ENCODE results near the gene NRXN3.

The NRXN3 gene

GRCh38 chr14:79299162-79299561 lies 1129.0 kb downstream of the NRXN3 start:
- Histone ChIP-seq H3K27ac (ENCODE audit: low read depth, low read length) (no peak overlapping the region), H3K9me3 (ENCODE audit: insufficient read depth, low read length) (no peaks in the 10 kb centered on the region), H3K27me3 (ENCODE audit: low read length) (no peaks in the 10 kb centered on the region), H3K9me2 (replicated peaks; ENCODE audit: insufficient read depth, low read length) (no peaks in the 10 kb centered on the region), H2AFZ (ENCODE audit: low read depth, low read length, severe bottlenecking) (no peak overlapping the region), H3K36me3 (ENCODE audit: low read length) (no peaks in the 10 kb centered on the region), H3K4me3 (ENCODE audit: insufficient read depth, low read length, poor library complexity, severe bottlenecking) (no peak overlapping the region), H3K9ac (ENCODE audit: low read length) (no peak overlapping the region), H3F3A (ENCODE audit: insufficient read depth) (no peaks in the 10 kb centered on the region), H4K20me1 (ENCODE audit: low read depth, low read length) (no peaks in the 10 kb centered on the region), H3K4me2 (ENCODE audit: low read depth, low read length, poor library complexity, severe bottlenecking) (no peak overlapping the region), H3K79me2 (ENCODE audit: insufficient read depth, low read length) (no peaks in the 10 kb centered on the region)
- TF ChIP-seq CTCF (IDR thresholded peaks at IDR 0.05; ENCODE audit: insufficient read depth, low read length, poor library complexity, severe bottlenecking) (no peak), EZH2phosphoT487 (conservative IDR thresholded peaks at IDR 0.05; ENCODE audit: low read length) (no peak)

- no peak for TF ChIP-seq CTCF (IDR thresholded peaks at IDR 0.05; ENCODE audit: insufficient read depth, low read length, poor library complexity, severe bottlenecking)
- H3K27ac ChIP-seq (ENCODE audit: low read depth, low read length), result no peak overlapping the region
- H3K79me2 ChIP-seq (ENCODE audit: insufficient read depth, low read length), result no peaks in the 10 kb centered on the region
- H3K9me2 ChIP-seq (replicated peaks; ENCODE audit: insufficient read depth, low read length), result no peaks in the 10 kb centered on the region
- H3K27me3 ChIP-seq (ENCODE audit: low read length), result no peaks in the 10 kb centered on the region
- H3F3A ChIP-seq (ENCODE audit: insufficient read depth), result no peaks in the 10 kb centered on the region
- H3K36me3 ChIP-seq (ENCODE audit: low read length), result no peaks in the 10 kb centered on the region
- no peaks in the 10 kb centered on the region for H3K9me3 ChIP-seq (ENCODE audit: insufficient read depth, low read length)
- no peak overlapping the region for H3K4me3 ChIP-seq (ENCODE audit: insufficient read depth, low read length, poor library complexity, severe bottlenecking)
- no peak overlapping the region for H3K4me2 ChIP-seq (ENCODE audit: low read depth, low read length, poor library complexity, severe bottlenecking)
- no peak overlapping the region for H3K9ac ChIP-seq (ENCODE audit: low read length)
- H4K20me1 ChIP-seq (ENCODE audit: low read depth, low read length), result no peaks in the 10 kb centered on the region
- H2AFZ ChIP-seq (ENCODE audit: low read depth, low read length, severe bottlenecking), result no peak overlapping the region
These were observed 1134.1 kb downstream of the NRXN3 start for GRCh38 chr14:79304279-79304678.

- Histone ChIP-seq H3K27me3 (ENCODE audit: low read length) (no peaks in the 10 kb centered on the region), H3K4me3 (ENCODE audit: insufficient read depth, low read length, poor library complexity, severe bottlenecking) (no peak overlapping the region), H3K9me2 (replicated peaks; ENCODE audit: insufficient read depth, low read length) (no peaks in the 10 kb centered on the region), H3K9me3 (ENCODE audit: insufficient read depth, low read length) (no peaks in the 10 kb centered on the region), H2AFZ (ENCODE audit: low read depth, low read length, severe bottlenecking) (no peak overlapping the region), H3K27ac (ENCODE audit: low read depth, low read length) (no peak overlapping the region), H3K9ac (ENCODE audit: low read length) (no peak overlapping the region), H3K4me2 (ENCODE audit: low read depth, low read length, poor library complexity, severe bottlenecking) (no peak overlapping the region), H3K36me3 (ENCODE audit: low read length) (no peaks in the 10 kb centered on the region), H3F3A (ENCODE audit: insufficient read depth) (no peaks in the 10 kb centered on the region), H3K79me2 (ENCODE audit: insufficient read depth, low read length) (no peaks in the 10 kb centered on the region), H4K20me1 (ENCODE audit: low read depth, low read length) (no peaks in the 10 kb centered on the region)
- no peak for TF ChIP-seq CTCF (IDR thresholded peaks at IDR 0.05; ENCODE audit: insufficient read depth, low read length, poor library complexity, severe bottlenecking)
- TF ChIP-seq EZH2phosphoT487 (conservative IDR thresholded peaks at IDR 0.05; ENCODE audit: low read length), result no peak
These were observed 1136.4 kb downstream of the NRXN3 start for GRCh38 chr14:79306546-79306945.

- no peaks in the 10 kb centered on the region for H4K20me1 ChIP-seq (ENCODE audit: low read depth, low read length)
- TF ChIP-seq CTCF (IDR thresholded peaks at IDR 0.05; ENCODE audit: insufficient read depth, low read length, poor library complexity, severe bottlenecking), result no peak
- no peak overlapping the region for H3K4me3 ChIP-seq (ENCODE audit: insufficient read depth, low read length, poor library complexity, severe bottlenecking)
- H3F3A ChIP-seq (ENCODE audit: insufficient read depth), result no peaks in the 10 kb centered on the region
- no peak overlapping the region for H3K9ac ChIP-seq (ENCODE audit: low read length)
- H3K9me2 ChIP-seq (replicated peaks; ENCODE audit: insufficient read depth, low read length), result no peaks in the 10 kb centered on the region
- H3K4me2 ChIP-seq (ENCODE audit: low read depth, low read length, poor library complexity, severe bottlenecking), result no peak overlapping the region
- no peak overlapping the region for H2AFZ ChIP-seq (ENCODE audit: low read depth, low read length, severe bottlenecking)
- H3K27me3 ChIP-seq (ENCODE audit: low read length), result no peaks in the 10 kb centered on the region
- no peak overlapping the region for H3K27ac ChIP-seq (ENCODE audit: low read depth, low read length)
- no peaks in the 10 kb centered on the region for H3K79me2 ChIP-seq (ENCODE audit: insufficient read depth, low read length)
- no peaks in the 10 kb centered on the region for H3K36me3 ChIP-seq (ENCODE audit: low read length)
- H3K9me3 ChIP-seq (ENCODE audit: insufficient read depth, low read length), result no peaks in the 10 kb centered on the region
These were observed 1148.2 kb downstream of the NRXN3 start for GRCh38 chr14:79318371-79318770.
